HG02763 (cell line): ENCODE results near the gene C18orf32.
"Not testable (repeated sequence)": the region's sequence is repeated elsewhere in the genome, so short reads cannot be mapped to it uniquely, and the experiment has no call there.

Experiments used
- ATAC-seq: cut with Tn5 transposase; IDR thresholded peaks from one replicate; pipeline ENCODE4 v1.9.1; 2021; ENCODE audit warnings: mild to moderate bottlenecking, moderate library complexity; ENCODE audit not compliant: unreplicated experiment

Gene C18orf32

DNA sequence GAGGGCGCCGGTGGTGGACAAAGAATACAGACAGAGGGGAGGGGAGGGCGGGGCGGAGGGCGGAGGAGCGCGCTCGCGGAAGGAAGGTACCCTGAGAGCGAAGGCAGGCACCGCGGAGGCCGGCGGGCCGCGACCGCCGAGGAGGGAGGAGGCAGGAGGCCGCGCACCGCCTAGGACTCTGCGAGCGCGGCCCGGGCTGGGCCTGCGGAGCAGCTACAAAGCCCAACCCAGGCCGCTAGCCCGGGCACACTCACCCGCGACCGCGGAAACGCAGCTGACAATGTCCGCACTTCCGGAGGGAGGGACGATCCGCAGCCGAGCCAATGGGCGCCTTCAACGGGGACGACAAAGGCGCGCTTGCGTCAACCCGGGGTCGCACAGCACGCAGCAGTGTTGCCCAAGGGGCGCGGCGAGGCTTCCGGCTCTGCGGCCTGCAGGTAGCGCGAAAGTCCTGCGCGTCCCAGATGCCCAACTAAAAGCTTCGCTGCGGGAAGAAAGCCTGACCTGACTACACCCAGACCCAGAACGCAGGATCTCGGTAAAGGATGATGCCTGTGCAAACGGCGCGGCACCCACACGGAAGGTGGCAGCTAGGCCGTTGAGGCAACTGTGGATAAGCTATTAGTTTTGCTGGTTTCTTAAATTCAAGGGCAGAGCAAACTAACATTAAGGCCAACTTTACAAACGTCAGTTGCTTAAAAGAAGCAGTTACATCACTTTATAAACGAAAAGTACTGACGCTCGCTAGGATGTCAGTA is at the start of gene C18orf32:
TSS of gene C18orf32 (minus strand) at position 282 of the 758 bp plus-strand sequence. CDS start 3,486 bp downstream, outside the sequence.
- peak; percentile 96 for ATAC-seq

DNA sequence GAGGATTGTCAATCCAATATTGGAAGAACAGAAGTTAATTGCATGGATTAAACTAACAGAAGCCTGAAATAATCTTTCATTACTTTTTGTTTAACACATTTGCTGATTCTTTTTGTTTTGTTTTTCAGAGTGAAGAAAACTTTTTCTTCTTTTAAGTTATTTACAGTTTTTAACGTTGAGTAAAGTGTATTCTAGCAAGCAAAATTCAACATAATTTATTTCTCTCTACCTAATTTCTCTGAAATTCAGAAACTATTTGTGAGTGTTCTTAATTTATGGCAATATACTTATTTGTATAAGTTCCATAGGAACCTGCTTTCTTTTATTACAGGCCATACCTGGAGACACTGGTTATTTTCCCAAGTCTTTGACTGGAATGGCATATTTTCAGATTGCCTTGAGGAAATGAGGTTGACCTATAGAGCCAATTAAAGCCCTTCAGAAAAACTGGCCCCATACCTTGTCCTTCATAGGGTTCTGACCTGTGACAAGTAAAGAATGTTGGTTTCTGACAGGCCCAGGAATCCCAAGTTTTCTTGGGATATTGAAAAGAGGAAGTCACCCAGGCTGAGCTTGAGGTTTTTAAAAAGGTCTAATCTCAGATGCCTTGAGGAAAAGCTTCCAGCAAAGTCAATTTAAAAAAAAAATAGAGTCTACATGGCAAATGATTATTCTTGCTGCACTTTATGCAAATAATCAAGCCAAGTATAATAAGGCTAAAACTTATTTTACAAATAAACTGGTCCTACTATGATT is 48.0 kb upstream of the C18orf32 start:
- no peak for ATAC-seq

DNA sequence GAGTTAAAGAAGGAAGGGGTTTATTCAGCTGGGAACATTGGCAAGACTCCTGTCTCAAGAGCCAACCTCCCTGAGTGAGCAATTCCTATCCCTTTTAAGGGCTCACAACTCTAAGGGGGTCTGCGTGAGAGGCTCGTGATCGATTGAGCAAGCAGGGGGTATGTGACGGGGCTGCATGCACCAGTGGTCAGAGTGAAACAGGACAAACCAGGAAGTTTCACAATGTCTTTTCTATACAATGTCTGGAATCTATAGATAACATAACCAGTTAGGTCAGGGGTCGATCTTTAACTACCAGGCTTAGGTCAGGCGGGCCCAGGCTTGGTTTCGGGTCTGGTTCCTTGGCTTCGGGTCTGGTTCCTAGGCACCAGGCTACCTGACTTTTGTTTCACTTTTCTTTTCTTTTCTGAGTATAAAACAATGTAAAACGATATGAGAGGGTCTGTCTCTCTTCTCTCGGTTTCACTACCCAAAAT is 44.7 kb upstream of the C18orf32 start:
- no peak for ATAC-seq

DNA sequence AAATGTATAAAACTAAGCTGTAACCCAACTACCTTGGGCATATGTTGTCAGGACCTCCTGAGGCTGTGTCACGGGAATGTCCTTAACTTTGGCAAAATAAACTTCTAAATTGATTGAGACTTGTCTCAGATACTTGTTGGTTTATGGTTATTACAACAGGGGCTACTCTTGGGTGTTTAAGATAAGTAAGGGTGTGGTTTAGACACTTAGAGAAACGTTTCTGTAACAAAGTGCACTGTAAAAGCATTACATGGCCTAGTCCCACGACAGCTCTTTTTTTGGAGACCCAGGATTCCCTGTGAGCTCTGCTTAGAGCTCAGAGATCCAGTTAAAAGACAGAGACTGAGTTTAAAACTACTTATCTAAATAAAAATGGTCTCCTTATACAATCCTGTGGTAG is 42.6 kb upstream of the C18orf32 start:
- no peak for ATAC-seq

DNA sequence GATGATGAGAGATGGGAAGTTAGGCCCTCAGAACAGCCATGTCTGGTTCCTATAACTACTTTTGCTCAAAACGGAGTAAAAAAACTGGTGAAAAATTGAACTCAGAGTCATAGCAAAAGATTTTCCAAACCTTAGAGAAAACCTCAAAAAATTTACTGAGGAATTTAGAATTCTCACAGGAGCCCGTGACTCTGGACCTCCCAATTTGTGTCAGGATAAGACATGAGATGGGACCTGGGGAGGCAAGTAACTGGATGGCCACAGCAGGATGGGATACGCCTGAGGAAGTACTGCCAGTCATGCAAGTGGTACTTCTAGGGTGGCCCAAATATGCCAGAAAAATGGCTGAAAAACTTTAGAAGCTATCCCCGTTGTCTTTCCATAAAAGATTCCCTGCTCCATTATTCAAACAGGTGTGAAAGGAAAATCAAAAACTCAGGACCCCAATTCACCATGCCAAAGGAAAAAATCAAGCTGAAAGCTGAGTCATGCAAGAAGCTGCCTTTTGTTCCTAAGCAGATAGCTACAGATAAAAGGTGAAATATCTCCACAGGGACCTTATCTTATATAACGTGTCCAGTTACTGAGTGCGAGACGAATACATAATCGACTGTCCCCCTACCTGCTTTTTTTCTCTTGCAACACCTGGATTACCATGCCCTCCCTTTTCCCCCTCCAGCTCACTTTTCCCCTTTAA is 40.7 kb upstream of the C18orf32 start:
- ATAC-seq = no peak

DNA sequence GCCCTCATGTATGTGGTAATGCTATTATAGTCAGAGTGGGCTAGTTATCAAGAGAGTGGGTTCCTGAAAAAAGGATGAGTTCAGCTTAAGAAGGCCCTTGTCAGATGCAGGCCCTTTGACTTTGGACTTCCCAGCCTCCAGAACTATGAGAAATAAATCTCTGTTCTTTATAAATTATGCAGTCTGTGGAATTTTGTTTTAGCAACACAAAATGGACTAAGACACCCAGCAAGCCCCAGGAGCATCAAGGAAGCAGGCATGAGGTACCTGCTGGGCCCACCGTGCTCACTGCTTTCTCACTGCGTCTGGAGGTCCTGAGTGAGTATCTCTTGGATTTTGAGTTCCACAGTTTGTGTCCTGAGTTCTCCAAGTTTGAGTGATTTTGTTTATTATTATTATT is 38.9 kb upstream of the C18orf32 start:
- no peak for ATAC-seq

DNA sequence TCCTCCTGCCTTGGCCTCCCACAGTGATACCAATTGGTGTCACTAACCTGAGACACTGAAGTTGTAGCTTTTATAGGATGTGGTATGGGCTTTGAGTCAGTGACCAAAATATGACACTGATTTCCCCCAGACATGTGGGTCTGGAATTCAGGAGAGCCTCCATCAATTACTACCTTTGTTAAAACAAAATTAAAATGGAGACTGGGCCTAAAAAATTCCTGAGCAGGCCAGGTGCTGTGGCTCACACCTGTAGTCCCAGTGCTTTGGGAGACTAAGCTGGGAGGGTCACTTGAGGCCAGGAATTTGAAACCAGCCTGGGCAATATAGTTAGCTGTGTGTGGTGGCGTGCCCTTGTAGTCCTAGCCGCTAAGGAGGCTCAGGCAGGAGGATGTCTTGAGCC is 37.9 kb upstream of the C18orf32 start:
- no peak for ATAC-seq

DNA sequence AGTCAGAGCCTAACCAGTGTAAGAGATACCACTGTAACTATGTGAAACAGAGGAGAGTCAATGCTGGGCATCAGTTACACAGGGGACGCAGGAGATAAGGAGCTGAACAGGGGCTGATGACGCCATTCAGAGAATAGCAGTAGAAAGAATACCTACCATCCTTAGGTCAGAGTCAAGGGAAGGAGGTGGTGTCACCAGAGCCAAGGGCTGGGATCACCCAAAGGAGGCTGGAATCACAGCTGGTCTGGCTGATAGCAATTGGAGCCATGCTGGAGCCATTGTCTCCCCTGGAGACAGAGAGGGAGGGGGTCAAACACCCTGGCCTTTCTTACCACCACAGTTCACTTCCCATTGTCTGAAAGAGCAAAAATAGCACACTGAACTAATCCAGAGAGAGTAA is 37.3 kb upstream of the C18orf32 start:
- ATAC-seq = no peak

DNA sequence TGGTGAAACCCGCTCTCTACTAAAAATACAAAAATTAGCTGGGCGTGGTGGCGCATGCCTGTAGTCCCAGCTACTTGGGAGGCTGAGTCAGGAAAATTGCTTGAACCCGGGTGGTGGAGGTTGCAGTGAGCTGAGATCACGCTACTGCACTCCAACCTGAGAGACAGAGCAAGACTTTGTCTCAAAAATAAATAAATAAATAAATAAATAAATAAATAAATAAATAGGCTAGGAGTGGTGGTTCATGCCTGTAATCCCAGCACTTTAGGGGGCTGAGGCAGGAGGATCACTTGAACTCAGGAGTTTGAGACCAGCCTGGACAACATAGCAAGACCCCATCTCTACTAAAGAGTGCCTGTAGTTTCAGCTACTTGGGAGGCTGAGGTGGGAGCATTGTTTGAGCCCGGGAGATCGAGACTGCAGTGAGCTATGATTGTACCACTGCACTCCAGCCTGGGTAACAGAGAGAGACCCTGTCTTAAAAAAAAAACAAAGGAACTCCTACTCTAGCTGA is 36.6 kb upstream of the C18orf32 start:
- ATAC-seq = not testable (repeated sequence)

DNA sequence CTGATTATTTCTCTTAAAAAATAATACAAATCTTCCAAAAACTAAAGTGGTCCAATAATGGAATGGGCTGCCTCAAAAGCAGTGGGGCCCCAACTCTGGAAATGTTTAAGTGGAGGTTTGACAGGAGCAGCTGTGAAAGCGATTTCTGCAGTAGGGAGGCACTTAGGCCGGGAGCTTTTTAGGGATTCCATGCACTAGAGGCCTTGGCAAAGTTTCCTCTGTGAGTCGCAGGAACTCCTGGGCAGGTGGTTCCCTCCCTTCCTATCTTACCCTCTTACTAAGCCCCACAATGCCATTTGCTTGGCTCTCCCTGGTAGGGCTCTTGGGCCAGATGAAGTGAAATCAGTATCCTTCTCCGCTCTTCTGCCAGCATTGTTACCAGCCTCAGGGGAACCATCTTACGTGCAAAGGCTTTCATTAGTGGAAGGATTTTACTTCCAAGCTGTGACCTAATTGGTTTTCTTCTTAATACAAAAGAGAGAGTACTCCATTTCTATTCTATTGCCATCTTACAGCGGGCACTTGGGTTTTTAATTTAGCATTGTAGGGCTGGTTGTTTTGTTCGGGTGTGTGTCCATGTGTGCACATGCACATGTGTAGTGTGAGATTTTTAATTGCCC is 34.3 kb upstream of the C18orf32 start:
- ATAC-seq = no peak

DNA sequence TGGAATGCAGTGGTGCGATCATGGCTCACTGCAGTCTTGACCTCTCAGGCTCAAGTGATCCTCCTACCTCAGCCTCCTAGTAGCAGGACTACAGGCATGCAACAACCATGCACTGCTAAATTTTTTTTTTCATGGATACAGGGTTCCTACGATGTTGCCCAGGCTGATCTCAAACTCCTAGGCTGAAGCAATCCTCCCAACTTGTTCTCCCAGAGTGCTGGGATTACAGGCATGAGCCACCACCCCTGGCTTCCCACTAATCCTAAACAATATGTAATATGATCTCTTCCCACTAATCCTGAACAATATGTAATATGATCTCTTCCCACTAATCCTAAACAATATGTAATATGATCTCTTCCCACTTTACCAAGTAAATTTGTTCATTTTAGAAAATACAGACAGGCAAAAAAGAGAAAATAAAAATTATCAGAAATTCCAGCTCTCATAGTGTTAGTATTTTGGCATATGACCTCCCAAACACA is 33.7 kb upstream of the C18orf32 start:
- ATAC-seq = no peak

DNA sequence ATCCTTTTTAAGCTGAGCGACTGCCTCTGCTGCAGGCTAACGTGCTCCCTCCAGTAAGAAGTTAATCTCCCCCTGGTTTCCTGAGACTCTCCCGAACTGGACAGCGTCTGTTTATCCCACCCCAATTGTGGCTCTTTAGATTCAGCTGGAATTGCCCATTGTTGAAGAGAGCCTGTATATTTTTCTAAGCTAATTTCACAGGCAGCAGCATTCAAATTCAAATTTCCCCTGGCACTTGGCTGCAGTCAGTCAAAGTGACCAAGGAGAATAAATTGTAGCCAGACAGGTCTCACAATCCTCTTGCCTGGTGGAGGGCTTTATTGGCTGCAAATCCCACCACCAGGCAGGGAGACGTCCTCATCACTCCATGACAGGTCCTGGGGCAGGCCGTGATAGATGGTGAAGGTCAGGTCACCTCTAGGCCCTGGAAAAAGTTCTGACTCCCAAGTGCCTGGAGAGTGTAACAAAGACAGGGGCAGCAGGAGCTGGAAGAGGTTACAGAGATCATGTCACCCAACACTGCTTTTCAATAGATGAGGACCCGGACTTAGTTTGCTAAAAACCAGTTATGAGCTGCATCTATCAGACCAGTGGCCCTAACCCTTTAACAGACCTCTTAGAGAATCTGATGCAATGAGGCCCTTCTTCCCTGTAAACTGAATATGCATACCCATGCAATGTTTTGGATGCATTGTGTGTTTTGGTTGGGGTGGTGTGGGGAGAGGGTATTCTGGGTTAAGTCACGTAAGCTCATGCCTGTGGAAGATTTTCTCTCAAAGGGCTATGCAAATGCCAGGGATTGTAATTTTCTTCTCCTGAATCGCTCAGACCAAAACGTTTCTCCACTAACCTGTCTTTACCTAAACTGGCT is 32.3 kb upstream of the C18orf32 start:
- no peak for ATAC-seq

DNA sequence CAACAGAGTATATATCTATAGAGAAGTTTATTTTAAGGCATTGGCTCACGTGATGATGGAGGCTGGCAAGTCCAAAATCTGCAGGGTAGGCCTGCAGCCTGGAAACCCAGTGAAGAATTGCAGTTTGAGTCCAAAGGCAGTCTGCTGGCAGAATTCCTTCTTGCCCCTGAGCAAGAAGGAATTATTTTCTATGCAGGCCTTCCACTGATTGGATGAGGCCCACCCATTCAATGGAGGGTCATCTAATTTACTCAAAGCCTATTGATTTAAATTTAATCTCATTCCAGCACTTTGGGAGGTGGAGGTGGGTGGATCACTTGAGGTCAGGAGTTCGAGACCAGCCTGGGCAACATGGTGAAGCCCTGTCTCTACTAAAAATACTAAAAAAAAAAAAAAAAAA is 30.4 kb upstream of the C18orf32 start:
- ATAC-seq = no peak

DNA sequence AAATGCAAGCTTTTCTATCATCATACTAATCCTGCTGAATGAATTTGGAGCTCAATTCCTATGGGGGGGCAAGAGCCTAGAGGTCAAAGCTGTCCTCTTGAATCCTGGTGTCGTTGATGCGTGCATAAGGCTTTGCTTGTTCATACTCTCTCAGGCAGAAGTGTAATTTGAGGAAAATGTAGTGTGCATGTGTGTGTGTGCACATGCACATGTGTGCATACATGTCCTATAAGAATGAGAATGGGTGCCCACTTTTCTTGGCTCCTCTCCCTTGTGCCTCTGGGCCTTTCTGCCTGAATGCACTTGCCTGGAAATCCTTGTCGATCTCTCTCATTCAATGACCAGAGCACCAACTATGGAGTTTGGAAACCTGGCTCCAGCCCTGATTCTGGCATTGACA is 28.5 kb upstream of the C18orf32 start:
- no peak for ATAC-seq

DNA sequence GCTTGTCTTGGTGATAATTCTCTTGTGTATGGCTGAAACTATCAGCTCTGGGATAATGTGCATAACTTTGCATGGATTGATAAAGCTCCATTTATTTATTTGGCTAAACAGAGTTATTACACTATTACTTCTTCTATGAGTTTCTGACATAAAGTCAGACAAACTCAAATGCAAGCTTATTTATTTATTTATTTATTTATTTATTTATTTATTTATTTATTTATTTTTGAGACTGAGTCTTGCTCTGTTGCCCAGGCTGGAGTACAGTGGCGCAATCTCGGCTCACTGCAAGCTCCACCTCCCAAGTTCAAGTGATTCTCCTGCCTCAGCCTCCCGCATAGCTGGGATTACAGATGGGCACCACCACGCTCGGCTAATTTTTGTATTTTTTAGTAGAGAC is 28.0 kb upstream of the C18orf32 start:
- not testable (repeated sequence) for ATAC-seq

DNA sequence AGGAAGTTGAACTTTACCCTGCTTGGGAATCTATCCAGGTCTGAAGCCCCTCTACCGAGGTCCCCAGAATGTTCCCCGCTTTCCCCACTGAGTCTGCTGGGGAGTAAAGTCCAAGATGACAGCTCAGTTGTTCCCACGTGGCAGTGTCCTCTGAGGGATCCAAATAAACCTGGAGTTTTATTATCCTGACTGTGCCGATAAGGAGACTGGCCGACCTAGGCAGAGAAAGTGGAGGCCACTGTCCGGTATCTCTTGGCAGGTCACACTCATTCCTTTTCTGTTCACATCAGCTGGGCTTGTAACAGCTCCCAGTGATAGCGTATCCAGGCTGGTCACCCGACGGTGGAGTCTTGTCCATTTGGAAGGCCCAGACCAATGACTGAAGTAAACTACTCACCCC is 27.5 kb upstream of the C18orf32 start:
- no peak for ATAC-seq

DNA sequence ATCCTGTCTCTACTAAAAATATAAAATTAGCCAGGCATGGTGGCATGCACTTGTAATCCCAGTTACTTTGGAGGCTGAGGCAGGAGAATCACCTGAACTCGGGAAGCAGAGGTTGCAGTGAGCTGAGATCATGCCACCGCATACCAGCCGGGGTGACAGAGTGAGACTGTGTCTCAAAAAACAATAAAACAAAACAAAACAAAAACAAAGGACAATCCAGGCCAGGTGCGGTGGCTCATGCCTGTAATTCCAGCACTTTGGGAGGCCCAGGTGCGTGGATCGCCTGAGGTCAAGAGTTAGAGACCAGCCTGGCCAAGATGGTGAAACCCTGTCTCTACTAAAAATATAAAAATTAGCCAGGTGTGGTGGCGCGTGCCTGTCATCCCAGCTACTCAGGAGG is 25.8 kb upstream of the C18orf32 start:
- not testable (repeated sequence) for ATAC-seq

DNA sequence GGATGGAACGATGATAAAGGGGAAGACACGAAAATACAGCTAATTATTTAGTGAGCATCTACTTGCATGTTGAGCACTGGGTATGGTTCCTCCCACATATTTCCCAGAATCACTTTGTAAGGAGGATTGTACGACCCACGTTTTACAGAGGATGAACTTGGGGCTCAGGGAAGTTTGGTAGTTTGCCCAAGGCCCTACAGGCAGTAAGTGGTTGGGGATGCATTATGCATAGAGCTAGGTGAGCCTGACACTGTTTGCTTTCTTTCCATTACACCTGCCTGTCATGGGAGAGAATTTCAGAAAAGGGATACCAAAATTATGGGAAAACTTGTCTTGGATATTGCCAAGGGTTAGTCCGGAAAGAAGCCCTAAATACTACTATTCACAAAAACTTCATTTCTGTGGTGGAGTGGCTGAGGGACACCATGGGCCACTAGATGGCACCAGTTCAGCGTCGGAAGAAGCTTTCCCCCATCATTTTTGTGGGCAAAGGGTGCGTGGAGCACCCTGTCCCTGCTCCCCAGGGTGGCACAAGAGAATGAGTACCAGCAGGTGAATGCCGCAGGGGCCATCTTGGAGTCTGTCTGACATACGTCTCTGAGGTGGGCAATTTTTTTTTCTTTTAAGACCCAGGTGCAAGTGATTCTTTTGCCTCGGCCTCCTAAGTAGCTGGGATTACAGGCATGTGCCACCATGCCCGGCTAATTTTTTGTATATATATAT is 23.5 kb upstream of the C18orf32 start:
- no peak for ATAC-seq

DNA sequence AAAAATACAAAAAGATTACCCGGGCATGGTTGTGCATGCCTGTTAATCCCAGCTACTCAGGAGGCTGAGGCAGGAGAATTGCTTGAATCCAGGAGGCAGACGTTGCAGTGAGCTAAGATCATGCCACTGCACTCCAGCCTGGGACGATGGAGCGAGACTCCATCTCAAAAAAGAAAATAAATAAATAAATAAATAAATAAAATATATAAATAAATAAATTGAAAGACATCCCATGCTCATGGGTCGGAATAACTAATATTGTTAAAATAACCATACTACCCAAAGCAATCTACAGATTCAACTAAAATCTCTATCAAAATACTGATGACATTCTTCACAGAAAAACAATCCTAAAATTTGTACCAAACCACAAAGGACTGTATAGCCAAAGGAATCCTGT is 19.4 kb upstream of the C18orf32 start:
- ATAC-seq = not testable (repeated sequence)
